ENCODE measurements around the gene HLA-DOB.

HLA-DOB gene

DNA sequence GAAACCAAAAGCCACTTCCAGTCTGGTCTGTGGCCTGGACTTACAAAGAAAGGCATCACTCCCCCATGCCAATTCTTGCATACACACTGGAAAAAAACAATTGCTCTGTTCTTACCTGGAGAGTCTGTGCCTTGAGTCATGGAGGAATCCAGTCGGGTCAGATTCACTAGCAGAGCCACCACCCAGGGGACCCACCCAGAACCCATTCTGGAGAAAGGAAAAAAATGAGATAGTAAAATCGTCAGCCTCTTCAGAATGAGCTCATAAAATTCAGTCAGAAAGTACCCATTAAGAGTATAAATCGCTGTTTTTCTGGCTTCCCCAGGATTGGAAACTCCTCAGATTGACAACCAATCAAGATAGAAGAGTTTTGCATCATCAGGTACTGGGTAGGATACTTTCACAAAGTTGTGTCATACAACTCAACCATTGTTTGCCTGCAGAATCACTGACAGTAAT is at the start of gene HLA-DOB:
TSS of gene HLA-DOB (minus strand) at position 257 of the 459 bp plus-strand sequence. CDS start at position 206, 51 bp downstream.
- TF ChIP-seq, protein P1, sequence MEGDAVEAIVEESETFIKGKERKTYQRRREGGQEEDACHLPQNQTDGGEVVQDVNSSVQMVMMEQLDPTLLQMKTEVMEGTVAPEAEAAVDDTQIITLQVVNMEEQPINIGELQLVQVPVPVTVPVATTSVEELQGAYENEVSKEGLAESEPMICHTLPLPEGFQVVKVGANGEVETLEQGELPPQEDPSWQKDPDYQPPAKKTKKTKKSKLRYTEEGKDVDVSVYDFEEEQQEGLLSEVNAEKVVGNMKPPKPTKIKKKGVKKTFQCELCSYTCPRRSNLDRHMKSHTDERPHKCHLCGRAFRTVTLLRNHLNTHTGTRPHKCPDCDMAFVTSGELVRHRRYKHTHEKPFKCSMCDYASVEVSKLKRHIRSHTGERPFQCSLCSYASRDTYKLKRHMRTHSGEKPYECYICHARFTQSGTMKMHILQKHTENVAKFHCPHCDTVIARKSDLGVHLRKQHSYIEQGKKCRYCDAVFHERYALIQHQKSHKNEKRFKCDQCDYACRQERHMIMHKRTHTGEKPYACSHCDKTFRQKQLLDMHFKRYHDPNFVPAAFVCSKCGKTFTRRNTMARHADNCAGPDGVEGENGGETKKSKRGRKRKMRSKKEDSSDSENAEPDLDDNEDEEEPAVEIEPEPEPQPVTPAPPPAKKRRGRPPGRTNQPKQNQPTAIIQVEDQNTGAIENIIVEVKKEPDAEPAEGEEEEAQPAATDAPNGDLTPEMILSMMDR (conservative IDR thresholded peaks at IDR 0.05) = no peak
- H3K27ac ChIP-seq = no peak within 1 kb of the TSS

DNA sequence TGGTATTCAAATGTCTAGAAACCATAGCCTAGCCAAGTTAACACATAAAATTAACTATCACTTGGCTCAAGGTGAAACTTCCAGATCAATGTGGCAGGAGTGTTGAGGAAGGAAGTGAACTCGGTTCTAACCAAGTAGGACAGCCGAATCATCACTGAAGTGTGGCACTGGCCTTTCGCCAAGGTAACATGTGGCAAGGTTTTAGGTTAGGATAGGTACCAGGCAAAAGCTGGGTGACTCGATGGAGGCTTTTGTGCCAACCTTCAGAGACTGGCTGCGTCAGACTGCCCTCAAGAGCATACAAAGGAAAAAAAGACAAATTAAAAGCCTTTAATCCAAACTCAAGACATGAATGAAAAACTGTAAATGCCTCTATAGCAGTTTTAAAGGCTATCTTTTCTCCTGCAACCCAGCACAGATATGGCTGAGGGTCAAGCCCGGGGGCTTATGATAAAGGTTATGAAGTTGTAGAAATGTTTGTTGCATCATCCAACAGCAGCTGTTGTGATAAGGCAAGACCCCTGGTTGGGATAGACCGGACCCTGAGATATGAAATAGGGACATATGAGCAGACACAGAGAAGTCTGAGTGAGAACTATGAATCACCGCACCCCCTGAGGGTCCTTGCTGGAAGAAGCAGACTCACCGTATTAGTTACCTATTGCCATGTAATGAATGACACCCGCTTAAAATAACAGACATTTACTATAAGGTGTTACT is 49.1 kb upstream of the HLA-DOB start:
- TF ChIP-seq, protein P1 (conservative IDR thresholded peaks at IDR 0.05) = no peak
- H3K27ac ChIP-seq = no peak overlapping the region

DNA sequence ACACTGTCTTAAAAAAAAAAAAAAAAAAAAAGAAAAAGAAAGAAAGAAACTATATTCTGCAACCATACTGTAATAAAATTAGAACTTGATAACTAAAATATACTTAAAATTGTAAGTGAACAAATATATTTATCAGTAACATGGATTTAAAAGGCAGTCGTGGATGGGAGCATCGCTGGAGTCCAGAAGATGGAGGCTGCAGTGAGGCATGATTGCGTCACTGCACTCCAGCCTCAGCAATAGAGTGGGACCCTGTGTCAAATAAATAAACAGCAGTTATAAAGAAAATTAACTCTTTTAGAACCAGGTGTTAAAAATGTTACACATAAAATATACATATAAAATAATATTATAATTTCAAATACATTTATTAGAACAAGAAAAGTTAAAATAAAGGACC is 45.9 kb upstream of the HLA-DOB start:
- TF ChIP-seq, protein P1 (conservative IDR thresholded peaks at IDR 0.05) = no peak
- peak overlapping the region; percentile 38; the same call in 1 of the 2 replicates for H3K27ac ChIP-seq

DNA sequence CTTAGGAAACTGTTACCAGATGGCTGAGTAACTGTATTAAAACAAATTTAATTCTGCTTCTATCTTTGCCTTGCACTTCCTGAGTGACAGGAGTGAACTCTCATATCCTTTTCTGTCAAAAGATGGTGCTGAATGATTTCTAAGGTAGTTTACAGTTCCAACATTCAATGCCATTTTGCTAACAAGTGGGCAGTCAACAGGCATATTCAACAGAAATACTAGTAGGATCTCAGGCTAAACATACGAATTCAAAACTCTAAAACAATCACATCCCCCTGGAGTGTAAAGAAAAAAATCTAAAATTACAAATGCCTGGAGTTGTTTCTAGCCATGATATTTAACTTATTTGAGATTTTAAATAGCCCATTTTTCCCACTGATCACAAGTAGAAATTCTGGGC is 43.9 kb upstream of the HLA-DOB start:
- TF ChIP-seq, protein P1 (conservative IDR thresholded peaks at IDR 0.05) = no peak
- H3K27ac ChIP-seq = peak overlapping the region; percentile 38; the same call in 1 of the 2 replicates

DNA sequence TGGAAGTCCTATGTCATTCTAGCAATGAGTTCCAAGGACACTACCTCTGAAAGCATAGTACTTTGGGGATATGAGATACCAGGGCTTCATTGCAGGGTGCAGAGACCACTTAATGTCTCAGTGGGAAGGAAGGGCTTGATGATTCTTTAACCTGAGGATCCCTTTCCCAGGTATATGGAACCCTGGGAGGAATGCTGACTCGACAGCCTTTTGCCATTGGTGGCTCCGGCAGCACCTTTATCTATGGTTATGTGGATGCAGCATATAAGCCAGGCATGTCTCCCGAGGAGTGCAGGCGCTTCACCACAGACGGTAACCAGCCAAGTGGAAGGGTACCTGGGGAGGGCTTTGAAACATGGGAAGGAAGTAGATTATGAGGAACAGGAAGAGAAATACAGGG is 41.4 kb upstream of the HLA-DOB start:
- TF ChIP-seq, protein P1 (conservative IDR thresholded peaks at IDR 0.05) = no peak
- no peak overlapping the region for H3K27ac ChIP-seq

DNA sequence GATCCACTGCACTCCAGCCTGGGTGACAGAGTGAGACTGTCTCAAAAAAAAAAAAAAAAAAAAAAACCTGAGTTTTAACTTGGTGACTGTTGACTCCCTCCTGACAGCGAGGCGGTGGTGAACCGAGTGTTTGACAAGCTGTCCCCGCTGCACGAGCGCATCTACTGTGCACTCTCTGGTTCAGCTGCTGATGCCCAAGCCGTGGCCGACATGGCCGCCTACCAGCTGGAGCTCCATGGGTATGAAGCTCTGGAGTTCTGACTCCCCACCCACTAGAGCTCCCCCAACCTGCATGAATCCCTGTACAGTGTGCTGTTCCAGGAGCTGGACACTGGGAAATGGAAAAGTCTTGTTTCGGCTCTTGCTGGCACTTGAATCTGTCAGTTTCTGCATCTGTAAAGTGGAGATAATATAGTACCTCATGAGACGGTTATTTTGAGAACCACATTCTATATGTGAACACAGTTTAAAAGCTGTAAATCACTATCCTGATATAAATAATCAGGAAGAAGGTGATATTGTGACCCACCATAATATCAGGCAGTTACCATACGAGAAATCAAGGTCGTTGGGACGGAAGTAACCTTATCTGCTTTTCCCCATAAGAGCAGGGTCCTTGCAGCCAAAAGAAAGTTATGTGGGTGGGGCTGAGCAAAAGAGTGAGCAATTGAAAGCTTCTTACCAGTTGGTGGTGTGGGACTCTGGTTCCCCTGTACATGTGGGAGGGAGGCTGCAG is 40.5 kb upstream of the HLA-DOB start:
- H3K27ac ChIP-seq = no peak overlapping the region
- TF ChIP-seq, protein P1 (conservative IDR thresholded peaks at IDR 0.05) = no peak

DNA sequence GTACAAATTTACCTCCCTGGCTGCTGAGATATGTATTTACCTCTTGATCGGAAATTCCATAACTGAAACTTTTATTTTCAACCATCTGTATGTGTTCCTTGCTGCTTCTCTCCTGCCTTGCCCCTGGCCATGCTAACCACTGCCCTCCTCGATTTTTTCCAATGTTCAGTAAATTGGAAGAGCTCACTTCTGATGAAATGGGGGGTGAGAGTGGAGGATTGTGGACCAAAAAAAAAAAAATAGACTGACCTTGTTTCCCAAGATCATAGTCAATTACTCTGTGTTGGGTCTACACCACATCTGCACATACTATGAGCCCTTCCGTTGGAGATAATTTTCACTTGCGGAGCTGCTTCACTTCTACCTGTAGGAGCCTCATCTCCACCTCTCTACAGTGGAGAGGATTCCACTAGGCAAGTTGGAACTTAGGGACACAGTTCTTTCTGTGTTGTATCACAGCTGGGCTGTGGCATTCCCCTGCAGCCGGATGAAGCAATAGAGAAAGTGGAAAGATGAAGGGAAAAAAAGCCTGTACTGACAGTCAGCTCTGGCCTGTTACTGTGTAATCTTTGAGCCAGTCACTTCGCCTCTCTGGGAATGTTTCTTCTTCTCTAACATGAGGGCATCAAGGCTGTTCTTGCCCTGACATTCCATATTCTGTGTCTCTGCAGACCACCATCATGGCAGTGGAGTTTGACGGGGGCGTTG is 38.8 kb upstream of the HLA-DOB start:
- TF ChIP-seq, protein P1 (conservative IDR thresholded peaks at IDR 0.05) = no peak
- no peak overlapping the region for H3K27ac ChIP-seq
